SK-N-SH (cell line): ENCODE results near the gene KIF9. TPM values are rescaled to one million over a fixed set of nuclear protein-coding genes. Genes with fewer than 3 reads are reported as not detected.

Source experiments
- CTCF ChIA-PET: fragments of 300-600, 350-600 bp; formaldehyde crosslinking; extraction: SDS; loops from one replicate; lab custom pipeline; 2021; lab: Yijun Ruan, JAX
- POLR2A ChIA-PET: fragments of 350-600 bp; sonication (Branson Sonifier 250); formaldehyde crosslinking; extraction: SDS; loops from one replicate; lab custom pipeline; 2020; ENCODE audit warnings: antibody characterized with exemption, inconsistent platforms; lab: Yijun Ruan, JAX
- DNase-seq: peaks from one replicate; pipeline ENCODE4 v3.0.0; 2012
- H2AFZ ChIP-seq: fragments of 200-600 bp; sonication (generic); 2 replicates; pipeline ENCODE4 v1.8.1; 2016; ENCODE audit warnings: antibody characterized with exemption, mild to moderate bottlenecking, low read depth
- H3F3A ChIP-seq: fragments of 200-600 bp; sonication (generic); replicated peaks from 2 replicates; pipeline ENCODE3; 2016; ENCODE audit warnings: antibody characterized with exemption, mild to moderate bottlenecking; ENCODE audit not compliant: insufficient read depth
- H3K27ac ChIP-seq, 2 experiments: fragments of 200-500 bp in 1 of 2; fragments of 200-600 bp in 1 of 2; sonication (Bioruptor generic) in 1 of 2; sonication (generic), shearing (Covaris generic) in 1 of 2; 2 replicates each; pipeline versions ENCODE4 v1.5.1 to v1.6.1; 2014 to 2016; ENCODE audit warnings: low read depth in 2 of 2, inconsistent platforms in 1 of 2, low read length in 1 of 2, mild to moderate bottlenecking in 1 of 2, mixed read lengths in 1 of 2
- H3K27me3 ChIP-seq: fragments of 200-600 bp; sonication (generic), shearing (Covaris generic); 2 replicates; pipeline ENCODE4 v1.6.1; 2016; ENCODE audit warnings: mixed run types; ENCODE audit not compliant: insufficient read depth
- H3K36me3 ChIP-seq, 2 experiments: fragments of 200-500 bp in 1 of 2; fragments of 200-600 bp in 1 of 2; sonication (Bioruptor generic) in 1 of 2; sonication (generic) in 1 of 2; replicated peaks in 1 of 2; 2 replicates each; pipeline versions ENCODE3 to v1.5.1; 2014 to 2016; ENCODE audit warnings: low read length in 1 of 2, mild to moderate bottlenecking in 1 of 2; ENCODE audit not compliant: insufficient read depth in 2 of 2, control insufficient read depth in 1 of 2
- H3K4me1 ChIP-seq, 2 experiments: fragments of 200-500 bp in 1 of 2; fragments of 200-600 bp in 1 of 2; sonication (Bioruptor generic) in 1 of 2; sonication (generic), shearing (Covaris generic) in 1 of 2; 2 replicates each; pipeline versions ENCODE4 v1.5.1 to v1.6.1; 2014 to 2016; ENCODE audit warnings: low read depth in 1 of 2, low read length in 1 of 2, mixed run types in 1 of 2; ENCODE audit not compliant: insufficient read depth in 2 of 2, control insufficient read depth in 1 of 2
- H3K4me2 ChIP-seq: fragments of 200-600 bp; sonication (generic), shearing (Covaris generic); 2 replicates; pipeline ENCODE4 v1.6.1; 2017; ENCODE audit warnings: mixed run types
- H3K4me3 ChIP-seq, 2 experiments: fragments of 200-500 bp in 1 of 2; fragments of 200-600 bp in 1 of 2; sonication (Bioruptor generic) in 1 of 2; sonication (generic), shearing (Covaris generic) in 1 of 2; 2 replicates each; pipeline versions ENCODE4 v1.5.1 to v1.8.1; 2014 to 2016; ENCODE audit warnings: low read depth in 2 of 2, inconsistent platforms in 1 of 2, low read length in 1 of 2, mild to moderate bottlenecking in 1 of 2, mixed read lengths in 1 of 2, moderate library complexity in 1 of 2
- H3K79me2 ChIP-seq: fragments of 200-600 bp; sonication (generic); 2 replicates; pipeline ENCODE4 v1.8.1; 2017; ENCODE audit warnings: mild to moderate bottlenecking; ENCODE audit not compliant: insufficient read depth
- H3K9ac ChIP-seq: fragments of 200-600 bp; sonication (generic); 2 replicates; pipeline ENCODE4 v1.6.1; 2017; ENCODE audit warnings: mixed run types
- H3K9me2 ChIP-seq: fragments of 200-600 bp; sonication (generic); 2 replicates; pipeline ENCODE4 v1.6.1; 2017; ENCODE audit warnings: mixed run types
- H3K9me3 ChIP-seq: fragments of 200-600 bp; sonication (generic); 2 replicates; pipeline ENCODE4 v1.6.1; 2017; ENCODE audit warnings: mixed run types, mild to moderate bottlenecking, moderate library complexity
- H4K20me1 ChIP-seq: fragments of 200-600 bp; sonication (generic); 2 replicates; pipeline ENCODE4 v1.6.1; 2017; ENCODE audit warnings: mild to moderate bottlenecking, mixed run types; ENCODE audit not compliant: insufficient read depth
- ELF1 ChIP-seq: IDR thresholded peaks from 2 replicates; pipeline ENCODE4 v1.4.0; 2012
- EZH2phosphoT487 ChIP-seq: fragments of 200-600 bp; sonication (generic); IDR thresholded peaks from 2 replicates; pipeline ENCODE4 v1.6.1; 2017; ENCODE audit warnings: low read depth, mixed run types, mild to moderate bottlenecking, antibody characterized with exemption, moderate library complexity, borderline replicate concordance
- FOSL2 ChIP-seq: IDR thresholded peaks from 2 replicates; pipeline ENCODE4 v1.4.0; 2012; ENCODE audit warnings: low read depth, mild to moderate bottlenecking, moderate library complexity, borderline replicate concordance
- FOXJ3 ChIP-seq: sonication (generic); formaldehyde crosslinking; IDR thresholded peaks from 2 replicates; pipeline ENCODE4 v1.5.1; 2020; ENCODE audit warnings: mild to moderate bottlenecking, missing genetic modification reagents
- FOXM1 ChIP-seq: IDR thresholded peaks from 2 replicates; pipeline ENCODE4 v1.4.0; 2012; ENCODE audit warnings: low read depth, mild to moderate bottlenecking
- GATA2 ChIP-seq: sonication (generic); formaldehyde crosslinking; IDR thresholded peaks from 2 replicates; pipeline ENCODE4 v1.5.0; 2020; ENCODE audit warnings: mild to moderate bottlenecking, missing genetic modification reagents
- NFIC ChIP-seq: IDR thresholded peaks from 2 replicates; pipeline ENCODE4 v1.4.0; 2012; ENCODE audit warnings: borderline replicate concordance
- POLR2AphosphoS5 ChIP-seq: IDR thresholded peaks from 2 replicates; pipeline ENCODE4 v1.6.1; 2012; ENCODE audit warnings: low read depth, low read length
- RCOR1 ChIP-seq: fragments of 150-350 bp; IDR thresholded peaks from 2 replicates; pipeline ENCODE4 v1.6.1; 2017; ENCODE audit warnings: antibody characterized with exemption, low read length
- RFX5 ChIP-seq: IDR thresholded peaks from 2 replicates; pipeline ENCODE4 v1.6.1; 2012; ENCODE audit warnings: mild to moderate bottlenecking, improper control_type of control experiment, low read length
- RXRA ChIP-seq: IDR thresholded peaks from 2 replicates; pipeline ENCODE4 v1.4.0; 2012; ENCODE audit warnings: low read depth, mild to moderate bottlenecking, borderline replicate concordance
- SIN3A ChIP-seq: IDR thresholded peaks from 2 replicates; pipeline ENCODE4 v1.6.1; 2012; ENCODE audit warnings: low read depth, mild to moderate bottlenecking, low read length, moderate library complexity, borderline replicate concordance
- TCF12 ChIP-seq: IDR thresholded peaks from 2 replicates; pipeline ENCODE4 v1.4.0; 2012
- TEAD4 ChIP-seq: IDR thresholded peaks from 2 replicates; pipeline ENCODE4 v1.4.0; 2012; ENCODE audit warnings: mild to moderate bottlenecking, borderline replicate concordance; ENCODE audit not compliant: insufficient read depth
- YY1 ChIP-seq: IDR thresholded peaks from 2 replicates; pipeline ENCODE4 v1.4.0; 2012; ENCODE audit warnings: low read depth, mild to moderate bottlenecking
- WGBS: methylation state at CpG from one replicate; pipeline ENCODE4 v1.1.6; 2017; ENCODE audit warnings: low lambda C conversion rate; 5-methylcytosine and 5-hydroxymethylcytosine counted together
- polyA plus RNA-seq, 3 experiments: library from polyadenylated mRNA; depleted of rRNA; stranded (reverse); fragments of >200 nt; gene quantifications; 2 replicates each; pipeline ENCODE4 v1.2.3, GENCODE V29; 2012
- TF ChIP-seq, protein P1 (sequence below): IDR thresholded peaks from 2 replicates; pipeline ENCODE4 v1.4.0; 2012; ENCODE audit warnings: low read depth
- TF ChIP-seq, protein P2 (sequence below): fragments of 150-350 bp; IDR thresholded peaks from 2 replicates; pipeline ENCODE4 v1.6.1; 2017; ENCODE audit warnings: antibody characterized with exemption, low read length, low read depth, borderline replicate concordance
- TF ChIP-seq, protein P3 (sequence below): IDR thresholded peaks from 2 replicates; pipeline ENCODE4 v1.4.0; 2012; ENCODE audit warnings: low read depth, borderline replicate concordance
- TF ChIP-seq, protein P4 (sequence below): IDR thresholded peaks from 2 replicates; pipeline ENCODE4 v1.4.0; 2012; ENCODE audit warnings: low read depth, borderline replicate concordance
- TF ChIP-seq, protein P5 (sequence below): fragments of 200-600 bp; sonication (generic); IDR thresholded peaks from 2 replicates; pipeline ENCODE4 v1.6.1; 2017; ENCODE audit warnings: antibody characterized with exemption, mild to moderate bottlenecking, moderate library complexity

The KIF9 gene
- polyA plus RNA-seq, 1 of the 3 experiments (the other 2 are of a cell fraction): 31.8 TPM

DNA sequence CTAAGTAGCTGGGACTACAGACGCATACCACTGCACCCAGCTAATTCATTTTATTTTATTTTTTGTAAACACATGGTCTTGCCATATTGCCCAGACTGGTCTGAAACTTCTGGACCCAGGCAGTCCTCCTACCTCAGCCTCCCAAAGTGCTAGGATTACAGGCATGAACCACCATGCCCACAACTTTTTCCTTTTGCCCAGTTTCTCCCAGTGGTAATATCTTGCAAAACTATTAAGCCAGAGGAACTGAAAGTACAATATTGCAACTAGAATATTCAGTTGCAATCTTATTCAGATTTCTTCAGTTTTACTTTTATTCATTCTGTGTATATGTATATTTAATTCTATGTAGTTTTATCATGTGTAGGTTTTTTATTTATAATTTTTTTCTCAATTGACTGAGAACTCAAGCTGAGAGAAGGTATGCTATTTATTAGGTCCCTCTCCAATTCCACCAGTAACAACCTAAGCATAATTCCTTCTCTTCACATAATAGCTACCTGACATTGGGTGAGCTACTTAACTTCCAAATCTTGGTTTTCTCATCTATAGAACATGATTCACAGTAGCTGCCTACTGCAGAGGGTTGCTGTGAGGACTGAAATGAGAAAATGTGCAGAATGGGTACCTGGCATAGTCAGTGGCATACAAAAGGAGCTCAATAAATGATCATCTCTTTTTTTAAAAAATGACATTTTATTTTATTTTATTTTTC is 30.9 kb upstream of the KIF9 start:
- no peak for DNase-seq
- POLR2A ChIA-PET: no interaction called here
- WGBS: 100% methylated on average over 1 of the region's 1 CpG

GRCh38 chr3:47310391-47310790 is 27.8 kb upstream of the KIF9 start:
- H3K9me3 ChIP-seq: no peaks in the 10 kb centered on the region
- no peaks in the 10 kb centered on the region for H3F3A ChIP-seq
- H4K20me1 ChIP-seq: no peaks in the 10 kb centered on the region
- H3K79me2 ChIP-seq: peaks cover 34% of the 10 kb centered on the region; the same call in 1 of the 2 replicates
- no peak overlapping the region for H2AFZ ChIP-seq
- H3K4me3 ChIP-seq: no peak overlapping the region
- no peaks in the 10 kb centered on the region for H3K9me2 ChIP-seq
- no peak for DNase-seq
- H3K4me2 ChIP-seq: no peak overlapping the region
- POLR2A ChIA-PET: no interaction called here
- H3K9ac ChIP-seq: no peak overlapping the region
- 87% methylated on average over 4 of the region's 4 CpGs for WGBS
- no peaks in the 10 kb centered on the region for H3K27me3 ChIP-seq
- H3K27ac ChIP-seq: no peak overlapping the region
- CTCF ChIA-PET: interaction anchor here (2.0 kb wide), 1 partner anchor 14 kb away, joined by 7 read pairs; no protein-coding TSS in a partner anchor
- H3K36me3 ChIP-seq: peaks cover 0 to 15% of the 10 kb centered on the region in 2 experiments
- H3K4me1 ChIP-seq: no peaks in the 10 kb centered on the region
- TF ChIP-seq FOXM1: no peak
- TF ChIP-seq, protein P1, sequence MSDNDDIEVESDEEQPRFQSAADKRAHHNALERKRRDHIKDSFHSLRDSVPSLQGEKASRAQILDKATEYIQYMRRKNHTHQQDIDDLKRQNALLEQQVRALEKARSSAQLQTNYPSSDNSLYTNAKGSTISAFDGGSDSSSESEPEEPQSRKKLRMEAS: no peak
- TF ChIP-seq YY1: no peak
- TF ChIP-seq GATA2 (CRISPR knock-in tag): no peak
- TF ChIP-seq, protein P2, sequence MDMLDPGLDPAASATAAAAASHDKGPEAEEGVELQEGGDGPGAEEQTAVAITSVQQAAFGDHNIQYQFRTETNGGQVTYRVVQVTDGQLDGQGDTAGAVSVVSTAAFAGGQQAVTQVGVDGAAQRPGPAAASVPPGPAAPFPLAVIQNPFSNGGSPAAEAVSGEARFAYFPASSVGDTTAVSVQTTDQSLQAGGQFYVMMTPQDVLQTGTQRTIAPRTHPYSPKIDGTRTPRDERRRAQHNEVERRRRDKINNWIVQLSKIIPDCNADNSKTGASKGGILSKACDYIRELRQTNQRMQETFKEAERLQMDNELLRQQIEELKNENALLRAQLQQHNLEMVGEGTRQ: no peak
- TF ChIP-seq SIN3A: no peak
- TF ChIP-seq RCOR1: no peak
- no peak for TF ChIP-seq FOSL2
- TF ChIP-seq, protein P3, sequence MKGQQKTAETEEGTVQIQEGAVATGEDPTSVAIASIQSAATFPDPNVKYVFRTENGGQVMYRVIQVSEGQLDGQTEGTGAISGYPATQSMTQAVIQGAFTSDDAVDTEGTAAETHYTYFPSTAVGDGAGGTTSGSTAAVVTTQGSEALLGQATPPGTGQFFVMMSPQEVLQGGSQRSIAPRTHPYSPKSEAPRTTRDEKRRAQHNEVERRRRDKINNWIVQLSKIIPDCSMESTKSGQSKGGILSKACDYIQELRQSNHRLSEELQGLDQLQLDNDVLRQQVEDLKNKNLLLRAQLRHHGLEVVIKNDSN: no peak
- TF ChIP-seq TCF12: no peak
- TF ChIP-seq, protein P4, sequence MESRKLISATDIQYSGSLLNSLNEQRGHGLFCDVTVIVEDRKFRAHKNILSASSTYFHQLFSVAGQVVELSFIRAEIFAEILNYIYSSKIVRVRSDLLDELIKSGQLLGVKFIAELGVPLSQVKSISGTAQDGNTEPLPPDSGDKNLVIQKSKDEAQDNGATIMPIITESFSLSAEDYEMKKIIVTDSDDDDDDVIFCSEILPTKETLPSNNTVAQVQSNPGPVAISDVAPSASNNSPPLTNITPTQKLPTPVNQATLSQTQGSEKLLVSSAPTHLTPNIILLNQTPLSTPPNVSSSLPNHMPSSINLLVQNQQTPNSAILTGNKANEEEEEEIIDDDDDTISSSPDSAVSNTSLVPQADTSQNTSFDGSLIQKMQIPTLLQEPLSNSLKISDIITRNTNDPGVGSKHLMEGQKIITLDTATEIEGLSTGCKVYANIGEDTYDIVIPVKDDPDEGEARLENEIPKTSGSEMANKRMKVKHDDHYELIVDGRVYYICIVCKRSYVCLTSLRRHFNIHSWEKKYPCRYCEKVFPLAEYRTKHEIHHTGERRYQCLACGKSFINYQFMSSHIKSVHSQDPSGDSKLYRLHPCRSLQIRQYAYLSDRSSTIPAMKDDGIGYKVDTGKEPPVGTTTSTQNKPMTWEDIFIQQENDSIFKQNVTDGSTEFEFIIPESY: no peak

More for the DNA sequence above, 30.9 kb upstream of the KIF9 start:
- Histone ChIP-seq H2AFZ (no peak overlapping the region), H3K9me2 (no peaks in the 10 kb centered on the region), H3K27ac (no peak overlapping the region), H3K9me3 (no peaks in the 10 kb centered on the region), H3K4me1 (no peaks in the 10 kb centered on the region), H3K36me3 (no peaks in the 10 kb centered on the region), H3K79me2 (peaks cover 16% of the 10 kb centered on the region; the same call in 1 of the 2 replicates), H4K20me1 (no peaks in the 10 kb centered on the region), H3K9ac (no peak overlapping the region), H3F3A (peaks cover 4% of the 10 kb centered on the region), H3K27me3 (no peaks in the 10 kb centered on the region), H3K4me3 (no peak overlapping the region), H3K4me2 (no peak overlapping the region)
- CTCF ChIA-PET: interaction anchor here (0.6 to 1.6 kb wide), 7 partner anchors 10 to 390 kb away, joined by 3 to 11 read pairs (median 3); no protein-coding TSS in a partner anchor
- TF ChIP-seq, protein P1: no peak
- TF ChIP-seq EZH2phosphoT487: no peak
- TF ChIP-seq, protein P2: no peak
- TF ChIP-seq, protein P5, sequence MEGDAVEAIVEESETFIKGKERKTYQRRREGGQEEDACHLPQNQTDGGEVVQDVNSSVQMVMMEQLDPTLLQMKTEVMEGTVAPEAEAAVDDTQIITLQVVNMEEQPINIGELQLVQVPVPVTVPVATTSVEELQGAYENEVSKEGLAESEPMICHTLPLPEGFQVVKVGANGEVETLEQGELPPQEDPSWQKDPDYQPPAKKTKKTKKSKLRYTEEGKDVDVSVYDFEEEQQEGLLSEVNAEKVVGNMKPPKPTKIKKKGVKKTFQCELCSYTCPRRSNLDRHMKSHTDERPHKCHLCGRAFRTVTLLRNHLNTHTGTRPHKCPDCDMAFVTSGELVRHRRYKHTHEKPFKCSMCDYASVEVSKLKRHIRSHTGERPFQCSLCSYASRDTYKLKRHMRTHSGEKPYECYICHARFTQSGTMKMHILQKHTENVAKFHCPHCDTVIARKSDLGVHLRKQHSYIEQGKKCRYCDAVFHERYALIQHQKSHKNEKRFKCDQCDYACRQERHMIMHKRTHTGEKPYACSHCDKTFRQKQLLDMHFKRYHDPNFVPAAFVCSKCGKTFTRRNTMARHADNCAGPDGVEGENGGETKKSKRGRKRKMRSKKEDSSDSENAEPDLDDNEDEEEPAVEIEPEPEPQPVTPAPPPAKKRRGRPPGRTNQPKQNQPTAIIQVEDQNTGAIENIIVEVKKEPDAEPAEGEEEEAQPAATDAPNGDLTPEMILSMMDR: no peak
- no peak for TF ChIP-seq ELF1
- no peak for TF ChIP-seq RCOR1
- TF ChIP-seq RXRA: no peak
- TF ChIP-seq FOXJ3 (CRISPR knock-in tag): no peak
- TF ChIP-seq NFIC: no peak
- TF ChIP-seq TEAD4: no peak
- TF ChIP-seq RFX5: no peak
- TF ChIP-seq POLR2AphosphoS5: no peak
